ENCODE measurements around the gene LHPP. TPM values are rescaled to one million over a fixed set of nuclear protein-coding genes. Genes with fewer than 3 reads are reported as not detected.

Gene LHPP
- total and polyA plus RNA-seq, 2 experiments from 2014 or later = 27.4 to 40.2 TPM

DNA sequence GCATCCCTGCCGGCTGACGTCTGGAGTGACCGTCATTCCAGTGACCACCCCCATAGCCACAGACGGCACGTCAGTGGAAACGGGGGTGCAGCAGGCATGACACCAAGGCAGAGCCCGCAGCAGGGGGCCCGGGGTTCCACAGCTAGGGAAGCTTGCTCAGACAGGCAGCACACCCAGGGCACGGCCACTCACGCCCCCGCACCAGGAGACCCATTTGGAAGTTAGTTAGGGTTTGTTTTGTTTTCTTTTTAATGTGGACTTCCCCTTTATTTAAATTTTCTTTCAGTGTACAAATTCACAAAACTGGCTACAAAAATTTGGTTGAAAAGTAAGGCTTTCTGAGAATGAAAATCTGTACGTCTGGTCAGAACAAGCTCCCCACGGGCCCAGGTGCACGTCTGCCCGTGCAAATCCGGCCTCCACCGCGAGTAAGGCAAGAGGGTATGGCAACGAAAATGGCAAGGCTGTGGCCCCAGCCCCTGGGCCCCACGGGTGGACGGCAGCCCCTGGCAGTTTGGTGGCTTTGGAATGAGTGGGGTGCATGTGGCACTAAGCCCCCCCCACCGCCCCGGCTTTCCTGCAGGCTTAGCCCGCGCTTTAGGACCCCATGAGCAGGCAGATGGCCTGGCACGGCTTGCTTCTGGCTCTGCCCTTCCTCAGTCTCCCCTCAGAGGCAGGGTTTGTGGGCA is 158.3 kb downstream of the LHPP start:
- H3K4me1 ChIP-seq (ENCODE audit: insufficient read depth) = no peaks in the 10 kb centered on the region
- no peak overlapping the region for H2AFZ ChIP-seq
- H3K27me3 ChIP-seq (ENCODE audit: insufficient read depth) = no peaks in the 10 kb centered on the region
- no peaks in the 10 kb centered on the region for H4K20me1 ChIP-seq (replicated peaks; ENCODE audit: insufficient read depth)
- TF ChIP-seq POLR2AphosphoS5 (IDR thresholded peaks at IDR 0.05; ENCODE audit: low read depth) = no peak
- no peak for TF ChIP-seq ZNF331 (CRISPR knock-in tag; IDR thresholded peaks at IDR 0.05; ENCODE audit: low read depth)
- no peak for TF ChIP-seq EZH2phosphoT487 (IDR thresholded peaks at IDR 0.05; ENCODE audit: unreplicated experiment)
- no peaks in the 10 kb centered on the region for H3F3A ChIP-seq (replicated peaks; ENCODE audit: low read depth)
- H3K27ac Mint-ChIP-seq = no peak overlapping the region
- H3K27me3 Mint-ChIP-seq (ENCODE audit: insufficient read depth, low read depth, poor library complexity) = peaks cover 16% of the 10 kb centered on the region
- H3K9me3 Mint-ChIP-seq = no peaks in the 10 kb centered on the region
- H3K4me1 Mint-ChIP-seq = peaks cover 11% of the 10 kb centered on the region
- H3K4me3 Mint-ChIP-seq = no peak overlapping the region
- H3K9me2 ChIP-seq (ENCODE audit: insufficient read depth) = no peaks in the 10 kb centered on the region
- no peak overlapping the region for H3K4me2 ChIP-seq
- no peaks in the 10 kb centered on the region for H3K79me2 ChIP-seq (replicated peaks; ENCODE audit: insufficient read depth)
- no peak for DNase-seq (ENCODE audit: low spot score)
- no peaks in the 10 kb centered on the region for H3K36me3 ChIP-seq (ENCODE audit: insufficient read depth)
- H3K4me3 ChIP-seq = no peak overlapping the region
- H3K27ac ChIP-seq (ENCODE audit: low read depth) = no peak overlapping the region; the same call in 1 of the 2 replicates
- no peak for ATAC-seq
- H3K36me3 Mint-ChIP-seq (ENCODE audit: low read depth) = no peaks in the 10 kb centered on the region; the same call in 2 of the 3 replicates

DNA sequence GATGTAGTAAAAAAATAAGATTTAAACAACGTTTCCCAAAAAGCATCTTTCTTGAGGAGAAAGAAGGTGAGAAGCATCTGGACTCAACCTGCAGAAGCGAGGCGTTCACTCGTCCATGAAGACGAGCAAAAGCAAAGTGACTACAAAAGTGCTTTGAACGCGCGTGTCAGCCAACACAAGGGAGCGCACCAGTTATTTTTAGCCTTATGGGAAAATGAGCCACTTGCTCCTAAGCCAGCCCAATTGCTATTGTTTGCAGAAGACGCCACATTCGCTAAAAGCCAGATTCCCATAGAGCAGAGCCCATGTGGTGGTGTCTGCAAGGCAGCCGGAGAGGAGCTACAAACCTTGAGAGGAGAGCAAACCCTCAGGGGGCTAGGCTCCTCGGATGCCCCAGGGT is 160.0 kb downstream of the LHPP start:
- Mint-ChIP-seq H3K4me3 (no peak overlapping the region), H3K9me3 (no peaks in the 10 kb centered on the region), H3K27ac (no peak overlapping the region), H3K36me3 (ENCODE audit: low read depth) (no peaks in the 10 kb centered on the region; the same call in 2 of the 3 replicates), H3K27me3 (ENCODE audit: insufficient read depth, low read depth, poor library complexity) (peaks cover 10% of the 10 kb centered on the region), H3K4me1 (peaks cover 11% of the 10 kb centered on the region)
- peaks cover 2% of the 10 kb centered on the region; the same call in 1 of the 2 replicates for H3K4me1 ChIP-seq (ENCODE audit: insufficient read depth)
- no peaks in the 10 kb centered on the region for H3K27me3 ChIP-seq (ENCODE audit: insufficient read depth)
- H3K36me3 ChIP-seq (ENCODE audit: insufficient read depth) = no peaks in the 10 kb centered on the region
- DNase-seq (ENCODE audit: low spot score) (no peak), ATAC-seq (no peak)
- H2AFZ ChIP-seq = no peak overlapping the region
- no peak overlapping the region for H3K4me2 ChIP-seq
- no peaks in the 10 kb centered on the region for H3K9me2 ChIP-seq (ENCODE audit: insufficient read depth)
- no peak for TF ChIP-seq JUNB (IDR thresholded peaks at IDR 0.05; ENCODE audit: unreplicated experiment)
- TF ChIP-seq ZNF331 (CRISPR knock-in tag; IDR thresholded peaks at IDR 0.05; ENCODE audit: low read depth) = no peak
- no peak for TF ChIP-seq EZH2phosphoT487 (IDR thresholded peaks at IDR 0.05; ENCODE audit: unreplicated experiment)
- no peak for TF ChIP-seq CREB1 (CRISPR knock-in tag; IDR thresholded peaks at IDR 0.05; ENCODE audit: low read depth)
- no peak for TF ChIP-seq EZH2 (IDR thresholded peaks at IDR 0.05; ENCODE audit: low read depth, unreplicated experiment)
- TF ChIP-seq STAT1 (IDR thresholded peaks at IDR 0.05; ENCODE audit: unreplicated experiment) = no peak
- TF ChIP-seq POLR2AphosphoS5 (IDR thresholded peaks at IDR 0.05; ENCODE audit: low read depth) = no peak
- TF ChIP-seq, protein P1, sequence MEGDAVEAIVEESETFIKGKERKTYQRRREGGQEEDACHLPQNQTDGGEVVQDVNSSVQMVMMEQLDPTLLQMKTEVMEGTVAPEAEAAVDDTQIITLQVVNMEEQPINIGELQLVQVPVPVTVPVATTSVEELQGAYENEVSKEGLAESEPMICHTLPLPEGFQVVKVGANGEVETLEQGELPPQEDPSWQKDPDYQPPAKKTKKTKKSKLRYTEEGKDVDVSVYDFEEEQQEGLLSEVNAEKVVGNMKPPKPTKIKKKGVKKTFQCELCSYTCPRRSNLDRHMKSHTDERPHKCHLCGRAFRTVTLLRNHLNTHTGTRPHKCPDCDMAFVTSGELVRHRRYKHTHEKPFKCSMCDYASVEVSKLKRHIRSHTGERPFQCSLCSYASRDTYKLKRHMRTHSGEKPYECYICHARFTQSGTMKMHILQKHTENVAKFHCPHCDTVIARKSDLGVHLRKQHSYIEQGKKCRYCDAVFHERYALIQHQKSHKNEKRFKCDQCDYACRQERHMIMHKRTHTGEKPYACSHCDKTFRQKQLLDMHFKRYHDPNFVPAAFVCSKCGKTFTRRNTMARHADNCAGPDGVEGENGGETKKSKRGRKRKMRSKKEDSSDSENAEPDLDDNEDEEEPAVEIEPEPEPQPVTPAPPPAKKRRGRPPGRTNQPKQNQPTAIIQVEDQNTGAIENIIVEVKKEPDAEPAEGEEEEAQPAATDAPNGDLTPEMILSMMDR (conservative IDR thresholded peaks at IDR 0.05; ENCODE audit: low read depth in 2 of 2) = no peak
- no peaks in the 10 kb centered on the region for H3K79me2 ChIP-seq (replicated peaks; ENCODE audit: insufficient read depth)
- no peak overlapping the region for H3K27ac ChIP-seq (ENCODE audit: low read depth)
- H4K20me1 ChIP-seq (replicated peaks; ENCODE audit: insufficient read depth) = no peaks in the 10 kb centered on the region
- H3F3A ChIP-seq (replicated peaks; ENCODE audit: low read depth) = no peaks in the 10 kb centered on the region
- no peak overlapping the region for H3K4me3 ChIP-seq

All from GM23338 (cell line).